Mucosa of descending colon (tissue), 3 donors: ENCODE measurements around the gene KNTC1. TPM values are rescaled to one million over a fixed set of nuclear protein-coding genes. Genes with fewer than 3 reads are reported as not detected.
A peak's percentile ranks its signal among the peaks of the same experiment; 100 is the strongest.

Source experiments
- ATAC-seq: fragments of 200-7000 bp; cut with Tn5 transposase; one replicate; pipeline ENCODE4 v1.9.1; 2020; ENCODE audit warnings: mild to moderate bottlenecking, moderate library complexity
- DNase-seq, 3 donors: peaks; one replicate each; pipeline ENCODE4 v3.0.0-alpha.2; 2020
- H3K36me3 ChIP-seq: fragments of 200-600 bp; one replicate; pipeline ENCODE4 v1.8.0; 2021; ENCODE audit warnings: low read depth, mild to moderate bottlenecking
- H3K4me1 ChIP-seq: fragments of 200-600 bp; one replicate; pipeline ENCODE4 v1.8.0; 2021; ENCODE audit warnings: low read depth, mild to moderate bottlenecking
- H3K4me3 ChIP-seq: fragments of 200-600 bp; one replicate; pipeline ENCODE4 v1.8.0; 2021; ENCODE audit warnings: mild to moderate bottlenecking
- H3K9me3 ChIP-seq: fragments of 200-600 bp; one replicate; pipeline ENCODE4 v1.8.0; 2021; ENCODE audit warnings: mild to moderate bottlenecking
- CTCF ChIP-seq: fragments of 200-600 bp; IDR thresholded peaks from one replicate; pipeline ENCODE4 v1.8.0; 2022; ENCODE audit warnings: antibody characterized with exemption, mild to moderate bottlenecking
- intact Hi-C, 2 donors: fragments of 100-400 bp; cut with DNase I in 1 of 2; cut with micrococcal nuclease in 1 of 2; formaldehyde crosslinking; loops; one replicate each; pipeline versions ENCODE4 v1.11.0 to v1.11.1; 2022; cut with DNase I, micrococcal nuclease
- total RNA-seq, 3 donors: library from RNA; stranded (reverse); fragmentation: NEBNext Ultra II Directional in 2 of 3; extraction: Animal tissue kit (Norgen Biotek cat#: 25700) in 2 of 3; gene quantifications; one replicate each; pipeline versions ENCODE4 v1.2.1 to v1.2.4, GENCODE V29; 2021 to 2023
- donor health status: DM: no; HTN: no; CAD: no; lungs with moderate emphysema.
- donor health status: DM: no; HTN: no; CAD: no.
- donor health status: DM: no; HTN: yes; CAD: no.

Gene KNTC1
- total RNA-seq, 3 donors from 2014 or later, result 11.4 to 28.3 (median 16.2) TPM

DNA sequence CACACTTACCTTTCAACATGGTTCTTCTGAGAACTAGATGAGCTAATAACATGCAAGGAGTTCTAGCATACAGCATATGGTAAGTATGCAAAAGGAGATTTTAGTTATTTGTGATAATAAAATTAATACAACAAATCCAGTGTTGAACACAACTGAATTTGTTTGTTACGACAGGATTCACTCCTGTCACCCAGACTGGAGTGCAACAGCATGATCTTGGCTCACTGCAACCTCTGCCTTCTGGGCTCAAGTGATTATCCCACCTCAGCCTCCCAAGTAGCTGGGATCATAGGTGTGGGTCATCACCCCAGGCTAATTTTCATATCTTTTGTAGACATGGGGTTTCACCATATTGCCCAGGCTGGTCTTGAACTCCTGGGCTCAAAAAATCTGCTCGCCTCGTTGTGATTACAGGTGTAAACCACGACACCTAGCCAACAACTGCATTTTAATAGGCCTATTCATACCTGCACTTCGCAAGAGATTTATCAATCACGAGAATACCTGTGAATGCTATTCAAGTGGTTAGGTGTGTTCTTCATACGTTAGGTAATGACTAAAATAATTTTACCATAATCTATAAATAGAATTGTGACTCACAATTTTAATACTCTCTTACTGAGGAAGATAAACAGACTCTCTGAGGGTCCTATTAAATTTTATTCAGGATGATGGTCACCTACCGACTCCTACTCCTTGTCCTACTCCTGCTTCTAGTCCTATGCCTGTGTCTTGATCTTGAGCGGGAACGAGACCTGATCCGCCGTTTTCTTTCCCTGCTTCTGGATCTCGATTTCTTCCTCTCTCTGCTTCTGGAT, 10.3 kb upstream of the KNTC1 start:
- Histone ChIP-seq H3K36me3 (peaks cover 35% of the 10 kb centered on the region), H3K4me3 (no peak overlapping the region), H3K9me3 (no peaks in the 10 kb centered on the region), H3K4me1 (no peaks in the 10 kb centered on the region)
- no peak for TF ChIP-seq CTCF
- intact Hi-C loops, result no loop called here
- DNase-seq (no peak), ATAC-seq (no peak)

DNA sequence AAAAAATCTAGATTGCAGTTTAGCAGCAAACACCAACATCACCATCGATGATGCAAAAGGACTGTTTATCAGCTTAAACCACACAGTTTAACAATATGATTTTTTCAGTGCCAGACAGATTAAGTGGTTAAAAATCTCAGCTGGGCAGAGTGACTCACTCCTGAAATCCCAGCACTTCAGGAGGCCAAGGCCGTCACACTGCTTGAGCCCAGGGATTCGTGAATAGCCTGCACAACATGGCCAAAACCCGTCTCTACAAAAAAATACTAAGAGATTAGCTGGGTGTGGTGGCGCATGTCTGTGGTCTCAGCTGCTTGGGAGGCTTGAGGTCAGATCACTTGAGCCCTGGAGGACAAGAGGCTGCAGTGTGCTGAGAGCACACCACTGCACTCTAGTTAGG, 9.2 kb upstream of the KNTC1 start:
- no peak overlapping the region for H3K4me3 ChIP-seq
- H3K36me3 ChIP-seq, result peaks cover 35% of the 10 kb centered on the region
- peaks cover 5% of the 10 kb centered on the region for H3K4me1 ChIP-seq
- no peak for TF ChIP-seq CTCF
- no peaks in the 10 kb centered on the region for H3K9me3 ChIP-seq
- intact Hi-C loops, result no loop called here
- DNase-seq, result no peak
- peak; percentile 54 for ATAC-seq

GRCh38 chr12:122518908-122519307, 8.1 kb upstream of the KNTC1 start:
- intact Hi-C loops, result no loop called here
- H3K4me1 ChIP-seq, result peaks cover 15% of the 10 kb centered on the region
- no peak for DNase-seq
- H3K9me3 ChIP-seq, result no peaks in the 10 kb centered on the region
- no peak for ATAC-seq
- no peak overlapping the region for H3K4me3 ChIP-seq
- H3K36me3 ChIP-seq, result peaks cover 35% of the 10 kb centered on the region
- no peak for TF ChIP-seq CTCF

GRCh38 chr12:122519418-122519817, 7.6 kb upstream of the KNTC1 start:
- peaks cover 35% of the 10 kb centered on the region for H3K36me3 ChIP-seq
- ATAC-seq, result no peak
- H3K4me1 ChIP-seq, result peaks cover 21% of the 10 kb centered on the region
- no peaks in the 10 kb centered on the region for H3K9me3 ChIP-seq
- no peak overlapping the region for H3K4me3 ChIP-seq
- TF ChIP-seq CTCF, result no peak
- no peak for DNase-seq
- intact Hi-C loops, result no loop called here

DNA sequence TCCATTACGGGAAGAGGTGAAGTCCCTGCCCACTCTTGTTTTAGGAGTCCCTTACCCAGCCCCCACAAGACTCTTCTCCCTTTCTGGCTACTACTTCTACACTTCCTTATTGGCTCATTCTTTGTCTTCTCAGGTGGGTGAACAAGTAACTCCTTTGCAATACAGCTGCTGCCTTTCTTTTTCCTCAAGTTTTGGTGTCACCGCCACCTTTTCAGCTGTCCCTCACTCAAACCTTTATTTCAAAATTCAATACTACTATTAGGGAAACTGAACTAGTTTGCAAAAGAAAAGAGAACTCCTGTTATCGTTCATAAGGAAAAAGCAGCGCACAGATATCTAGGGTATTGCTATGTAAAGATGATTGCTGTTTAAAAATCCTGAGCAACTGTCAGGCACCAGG, 6.4 kb upstream of the KNTC1 start:
- ATAC-seq, result no peak
- TF ChIP-seq CTCF, result no peak
- DNase-seq, result no peak
- peaks cover 26% of the 10 kb centered on the region for H3K4me1 ChIP-seq
- H3K36me3 ChIP-seq, result peaks cover 27% of the 10 kb centered on the region
- intact Hi-C loops, result no loop called here
- H3K9me3 ChIP-seq, result no peaks in the 10 kb centered on the region
- H3K4me3 ChIP-seq, result no peak overlapping the region
